Measurements from ENCODE around the gene CCDC121. TPM values are rescaled to one million over a fixed set of nuclear protein-coding genes. Genes with fewer than 3 reads are reported as not detected.
A peak's percentile ranks its signal among the peaks of the same experiment; 100 is the strongest.

Gene CCDC121
- total RNA-seq, 1 donor from 2014 or later, result 9.2 TPM

- peaks cover 31% of the 10 kb centered on the region for H3K27me3 ChIP-seq
- Mint-ChIP-seq H3K4me1 (peaks cover 18% of the 10 kb centered on the region), H3K36me3 (peaks cover 16% of the 10 kb centered on the region), H3K27ac (peak within 1 kb of the TSS; percentile 92), H3K9me3 (peaks cover 24% of the 10 kb centered on the region), H3K27me3 (ENCODE audit: insufficient read depth, low read depth) (peaks cover 8% of the 10 kb centered on the region), H3K4me3 (peak within 1 kb of the TSS; percentile 92)
- peaks cover 50% of the 10 kb centered on the region for H3K79me2 ChIP-seq (ENCODE audit: low read depth)
- no peak within 1 kb of the TSS for H3K27ac ChIP-seq
- H3K36me3 ChIP-seq, result no peaks in the 10 kb centered on the region
- H3K4me1 ChIP-seq, result peaks cover 10% of the 10 kb centered on the region
- peak within 1 kb of the TSS; percentile 97 for H3K4me2 ChIP-seq
- no peaks in the 10 kb centered on the region for H3K9me3 ChIP-seq (ENCODE audit: low read depth)
- peak; percentile 96 for DNase-seq (ENCODE audit: low spot score)
- H2AFZ ChIP-seq (replicated peaks), result peak within 1 kb of the TSS; percentile 86
- peak within 1 kb of the TSS; percentile 76 for H3K9ac ChIP-seq
- no peaks in the 10 kb centered on the region for H3F3A ChIP-seq (ENCODE audit: low read depth)
- TF ChIP-seq CTCF (IDR thresholded peaks at IDR 0.05), result peak; percentile 10
- TF ChIP-seq EZH2 (IDR thresholded peaks at IDR 0.05), result no peak
- peak within 1 kb of the TSS; percentile 89 for H3K4me3 ChIP-seq
- peaks cover 21% of the 10 kb centered on the region for H4K20me1 ChIP-seq (ENCODE audit: low read depth)
These were observed 46.0 kb downstream of the CCDC121 start, which contains the start of gene ZNF512 for GRCh38 chr2:27582695-27583389. Gene ZNF512, plus strand, starts transcription at chr2:27583042. Its CDS starts 71 bp downstream, at chr2:27583113.

GRCh38 chr2:27582129-27582694 is 46.6 kb downstream of the CCDC121 start:
- H3K9me3 Mint-ChIP-seq, result peaks cover 30% of the 10 kb centered on the region
- Histone ChIP-seq H3K9ac (no peak overlapping the region), H3K36me3 (no peaks in the 10 kb centered on the region), H3K27ac (no peak overlapping the region), H2AFZ (replicated peaks) (peak overlapping the region; percentile 86), H3F3A (ENCODE audit: low read depth) (no peaks in the 10 kb centered on the region), H3K9me3 (ENCODE audit: low read depth) (no peaks in the 10 kb centered on the region), H4K20me1 (ENCODE audit: low read depth) (peaks cover 21% of the 10 kb centered on the region), H3K27me3 (peaks cover 31% of the 10 kb centered on the region), H3K4me3 (peak overlapping the region; percentile 89), H3K4me1 (peaks cover 10% of the 10 kb centered on the region), H3K4me2 (peak overlapping the region; percentile 97), H3K79me2 (ENCODE audit: low read depth) (peaks cover 43% of the 10 kb centered on the region)
- H3K4me3 Mint-ChIP-seq, result peak overlapping the region; percentile 92
- peaks cover 15% of the 10 kb centered on the region for H3K36me3 Mint-ChIP-seq
- H3K27ac Mint-ChIP-seq, result peak overlapping the region; percentile 92
- peaks cover 18% of the 10 kb centered on the region for H3K4me1 Mint-ChIP-seq
- no peak for TF ChIP-seq EZH2 (IDR thresholded peaks at IDR 0.05)
- no peak for TF ChIP-seq EZH2phosphoT487 (IDR thresholded peaks at IDR 0.05)
- TF ChIP-seq CTCF (IDR thresholded peaks at IDR 0.05), result no peak
- DNase-seq (ENCODE audit: low spot score), result peak; percentile 9
- H3K27me3 Mint-ChIP-seq (ENCODE audit: insufficient read depth, low read depth), result peaks cover 8% of the 10 kb centered on the region

- no peaks in the 10 kb centered on the region for H3K9me3 ChIP-seq (ENCODE audit: low read depth)
- H3K79me2 ChIP-seq (ENCODE audit: low read depth), result peaks cover 37% of the 10 kb centered on the region
- H3F3A ChIP-seq (ENCODE audit: low read depth), result no peaks in the 10 kb centered on the region
- no peak overlapping the region for H2AFZ ChIP-seq (replicated peaks)
- H4K20me1 ChIP-seq (ENCODE audit: low read depth), result peaks cover 21% of the 10 kb centered on the region
- H3K4me3 ChIP-seq, result no peak overlapping the region
- Mint-ChIP-seq H3K9me3 (peaks cover 30% of the 10 kb centered on the region), H3K4me3 (peak overlapping the region; percentile 92), H3K4me1 (peaks cover 18% of the 10 kb centered on the region), H3K27me3 (ENCODE audit: insufficient read depth, low read depth) (peaks cover 8% of the 10 kb centered on the region), H3K36me3 (peaks cover 13% of the 10 kb centered on the region), H3K27ac (no peak overlapping the region)
- peaks cover 10% of the 10 kb centered on the region for H3K4me1 ChIP-seq
- no peak overlapping the region for H3K9ac ChIP-seq
- no peak overlapping the region for H3K27ac ChIP-seq
- no peaks in the 10 kb centered on the region for H3K36me3 ChIP-seq
- no peak for DNase-seq (ENCODE audit: low spot score)
- no peak overlapping the region for H3K4me2 ChIP-seq
- peaks cover 31% of the 10 kb centered on the region for H3K27me3 ChIP-seq
- TF ChIP-seq EZH2phosphoT487 (IDR thresholded peaks at IDR 0.05), result no peak
- no peak for TF ChIP-seq EZH2 (IDR thresholded peaks at IDR 0.05)
- no peak for TF ChIP-seq CTCF (IDR thresholded peaks at IDR 0.05)
These were observed 47.2 kb downstream of the CCDC121 start for GRCh38 chr2:27581417-27582128.

Small RNA genes within 50 kb of the gene (small RNA-seq; reads per million reads assigned to genes)
- not detected for gene RF00340

Other genes starting within 250 kb of the CCDC121 start
- 6.1 and 23.2 TPM in 2 replicates for gene ZNF513, start 248.3 kb downstream of the CCDC121 start, total RNA-seq (ENCODE audit: low replicate concordance)
- gene PPM1G, start 219.4 kb downstream of the CCDC121 start, total RNA-seq (ENCODE audit: low replicate concordance), result 114 and 116 TPM in 2 replicates
- 136 and 151 TPM in 2 replicates for gene NRBP1, start 200.4 kb downstream of the CCDC121 start, total RNA-seq (ENCODE audit: low replicate concordance)
- gene KRTCAP3, start 186.6 kb downstream of the CCDC121 start, total RNA-seq (ENCODE audit: low replicate concordance), result 0.88 and 11.4 TPM in 2 replicates
- gene IFT172, start 139.3 kb downstream of the CCDC121 start, total RNA-seq (ENCODE audit: low replicate concordance), result 20.3 and 30.0 TPM in 2 replicates
- 6.2 and 18.3 TPM in 2 replicates for gene FNDC4, start 133.8 kb downstream of the CCDC121 start, total RNA-seq (ENCODE audit: low replicate concordance)
- gene GCKR, start 132.2 kb downstream of the CCDC121 start, total RNA-seq (ENCODE audit: low replicate concordance), result 2.2 TPM in 1 of 2 replicates, not detected in the other
- 96.1 and 106 TPM in 2 replicates for gene ZNF512, start 46.0 kb downstream of the CCDC121 start, total RNA-seq (ENCODE audit: low replicate concordance)
- 54.9 and 59.2 TPM in 2 replicates for gene GPN1, start within 50 bp of the CCDC121 start, total RNA-seq (ENCODE audit: low replicate concordance)
- 35.7 and 43.5 TPM in 2 replicates for gene SUPT7L, start 34.6 kb upstream of the CCDC121 start, total RNA-seq (ENCODE audit: low replicate concordance)
- 24.9 and 32.2 TPM in 2 replicates for gene SLC4A1AP, start 34.9 kb upstream of the CCDC121 start, total RNA-seq (ENCODE audit: low replicate concordance)
- 78.9 and 147 TPM in 2 replicates for gene MRPL33, start 142.7 kb upstream of the CCDC121 start, total RNA-seq (ENCODE audit: low replicate concordance)